IgD-negative memory B cell (primary cell): ENCODE results near the gene CDH12. TPM values are rescaled to one million over a fixed set of nuclear protein-coding genes. Genes with fewer than 3 reads are reported as not detected.
"Not testable (repeated sequence)": the region's sequence is repeated elsewhere in the genome, so short reads cannot be mapped to it uniquely, and the experiment has no call there.

Experiments used
- H3K27ac Mint-ChIP-seq, 3 donors: one replicate each; pipeline ENCODE4 v1.8.0; 2020 to 2022; ENCODE audit warnings: mild to moderate bottlenecking in 3 of 3, mixed read lengths in 3 of 3, moderate library complexity in 1 of 3
- H3K27me3 Mint-ChIP-seq: one replicate; pipeline ENCODE4 v1.8.0; 2021; ENCODE audit warnings: mixed read lengths
- H3K36me3 Mint-ChIP-seq: one replicate; pipeline ENCODE4 v1.8.0; 2020; ENCODE audit warnings: mild to moderate bottlenecking, mixed read lengths
- H3K4me1 Mint-ChIP-seq, 3 donors: one replicate each; pipeline ENCODE4 v1.8.0; 2020 to 2022; ENCODE audit warnings: mixed read lengths in 3 of 3, mild to moderate bottlenecking in 1 of 3
- H3K4me3 Mint-ChIP-seq, 4 donors: one replicate each; pipeline ENCODE4 v1.8.0; 2020 to 2022; ENCODE audit warnings: mild to moderate bottlenecking in 4 of 4, mixed read lengths in 4 of 4, moderate library complexity in 3 of 4
- H3K9me3 Mint-ChIP-seq, 3 donors: one replicate each; pipeline ENCODE4 v1.8.0; 2020 to 2021; ENCODE audit warnings: mixed read lengths in 3 of 3, mild to moderate bottlenecking in 1 of 3
- polyA plus RNA-seq: library from polyadenylated mRNA; unstranded; fragments of 300-500 nt; fragmentation: Illumina TruSeq; gene quantifications from one replicate; pipeline ENCODE4 v1.2.3, GENCODE V29; 2021

The CDH12 gene
- polyA plus RNA-seq, 1 donor from 2014 or later = not detected

DNA sequence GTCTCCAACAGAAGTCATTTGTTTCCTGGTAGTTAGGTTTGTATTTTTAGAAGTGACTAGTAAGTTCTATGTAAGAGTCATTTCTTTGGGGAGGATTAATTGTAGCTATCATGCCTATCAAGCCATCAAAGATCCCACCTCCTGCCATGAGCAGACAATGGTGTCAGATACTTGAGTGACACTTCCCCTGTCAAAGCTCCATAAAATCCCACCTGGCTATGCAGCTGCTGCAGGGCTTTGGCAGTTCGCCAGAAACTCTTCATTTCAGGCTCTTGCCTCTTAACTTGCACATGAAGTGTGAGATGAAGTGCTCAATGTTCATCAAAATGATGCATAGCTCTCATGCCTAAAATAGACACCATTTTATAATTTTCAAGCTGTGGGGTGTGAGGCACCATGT is 312.1 kb downstream of the CDH12 start:
- Mint-ChIP-seq H3K4me1 (no peaks in the 10 kb centered on the region), H3K36me3 (no peaks in the 10 kb centered on the region), H3K4me3 (no peak overlapping the region), H3K27me3 (no peaks in the 10 kb centered on the region), H3K9me3 (peaks cover 0 to 3% (median 0%) of the 10 kb centered on the region in 3 donors), H3K27ac (no peak overlapping the region)

DNA sequence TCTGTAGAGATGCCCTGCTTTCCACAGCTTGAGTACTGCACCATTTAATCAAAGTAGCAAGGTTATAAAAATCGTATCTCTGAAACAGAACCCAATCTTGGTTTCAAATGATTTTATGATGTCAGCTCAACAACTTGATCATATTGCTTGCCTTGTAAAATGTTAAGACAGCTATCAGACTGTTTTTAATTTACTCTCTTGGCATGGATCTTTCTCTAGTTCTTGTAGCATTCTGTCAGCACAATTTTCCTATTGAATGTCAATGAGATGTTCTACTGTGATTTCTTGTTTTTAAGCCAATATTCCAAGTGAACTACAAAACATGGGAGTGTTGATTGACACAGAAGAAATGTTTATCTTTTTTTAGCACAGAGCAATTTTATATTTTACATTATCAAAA is 313.4 kb downstream of the CDH12 start:
- Mint-ChIP-seq H3K36me3 (no peaks in the 10 kb centered on the region), H3K4me1 (no peaks in the 10 kb centered on the region), H3K4me3 (no peak overlapping the region)

GRCh38 chr5:22531986-22532385 is 321.2 kb downstream of the CDH12 start:
- H3K9me3 Mint-ChIP-seq = peaks cover 0 to 1% (median 0%) of the 10 kb centered on the region in 3 donors
- no peak overlapping the region for H3K27ac Mint-ChIP-seq
- H3K4me1 Mint-ChIP-seq = no peaks in the 10 kb centered on the region
- no peaks in the 10 kb centered on the region for H3K36me3 Mint-ChIP-seq
- no peaks in the 10 kb centered on the region for H3K27me3 Mint-ChIP-seq
- no peak overlapping the region for H3K4me3 Mint-ChIP-seq

More for the DNA sequence above, 313.4 kb downstream of the CDH12 start:
- Mint-ChIP-seq H3K9me3 (peaks cover 0 to 3% (median 0%) of the 10 kb centered on the region in 3 donors), H3K27ac (no peak overlapping the region), H3K27me3 (no peaks in the 10 kb centered on the region)

DNA sequence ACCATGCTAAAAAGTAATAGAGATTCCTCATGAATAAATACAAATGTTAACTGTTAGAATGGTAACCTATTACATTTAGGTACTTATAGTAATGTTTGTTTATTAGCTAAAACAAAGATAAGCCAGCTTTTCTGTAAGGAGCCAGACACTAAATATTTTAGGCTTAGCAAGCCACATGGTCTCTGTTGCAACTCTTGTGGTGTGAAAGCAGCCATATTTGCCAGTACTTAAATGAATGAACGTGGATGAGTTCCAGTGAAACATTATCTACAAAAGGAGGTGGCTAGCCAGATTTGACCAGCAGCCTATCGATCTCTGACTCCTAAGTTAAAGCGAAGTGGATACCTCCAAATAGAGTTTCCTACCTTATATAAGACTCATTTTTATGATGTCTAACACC is 331.6 kb downstream of the CDH12 start:
- H3K9me3 Mint-ChIP-seq = peaks cover 3 to 18% (median 3%) of the 10 kb centered on the region in 3 donors
- H3K27me3 Mint-ChIP-seq = no peaks in the 10 kb centered on the region
- H3K36me3 Mint-ChIP-seq = no peaks in the 10 kb centered on the region
- no peaks in the 10 kb centered on the region for H3K4me1 Mint-ChIP-seq
- H3K27ac Mint-ChIP-seq = no peak overlapping the region
- H3K4me3 Mint-ChIP-seq = no peak overlapping the region

DNA sequence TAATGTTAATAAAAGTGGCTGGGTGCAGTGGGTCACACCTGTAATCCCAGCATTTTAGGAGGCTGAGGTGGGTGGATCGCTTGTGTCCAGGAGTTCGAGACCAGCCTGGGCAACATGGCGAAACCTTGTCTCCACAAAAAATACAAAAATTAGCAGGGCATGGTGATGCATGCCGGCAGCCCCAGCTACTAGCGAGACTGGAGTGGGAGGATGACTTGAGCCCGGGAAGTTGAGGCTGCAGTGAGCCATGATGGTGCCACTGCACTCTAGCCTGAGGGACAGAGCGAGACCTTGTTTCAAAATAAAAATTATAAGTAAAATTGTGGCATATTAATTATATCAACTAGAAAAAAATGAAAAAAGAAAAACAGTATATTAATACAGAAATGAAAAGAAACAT is 336.6 kb downstream of the CDH12 start:
- H3K27ac Mint-ChIP-seq, H3K27me3 Mint-ChIP-seq, H3K4me1 Mint-ChIP-seq, H3K36me3 Mint-ChIP-seq, H3K4me3 Mint-ChIP-seq, H3K9me3 Mint-ChIP-seq: not testable (repeated sequence)

- no peaks in the 10 kb centered on the region for H3K27me3 Mint-ChIP-seq
- H3K27ac Mint-ChIP-seq = no peak overlapping the region
- H3K36me3 Mint-ChIP-seq = no peaks in the 10 kb centered on the region
- no peaks in the 10 kb centered on the region for H3K4me1 Mint-ChIP-seq
- H3K4me3 Mint-ChIP-seq = no peak overlapping the region
- H3K9me3 Mint-ChIP-seq = peaks cover 0 to 6% (median 3%) of the 10 kb centered on the region in 3 donors
Observed at GRCh38 chr5:22514231-22514630, 338.9 kb downstream of the CDH12 start.

DNA sequence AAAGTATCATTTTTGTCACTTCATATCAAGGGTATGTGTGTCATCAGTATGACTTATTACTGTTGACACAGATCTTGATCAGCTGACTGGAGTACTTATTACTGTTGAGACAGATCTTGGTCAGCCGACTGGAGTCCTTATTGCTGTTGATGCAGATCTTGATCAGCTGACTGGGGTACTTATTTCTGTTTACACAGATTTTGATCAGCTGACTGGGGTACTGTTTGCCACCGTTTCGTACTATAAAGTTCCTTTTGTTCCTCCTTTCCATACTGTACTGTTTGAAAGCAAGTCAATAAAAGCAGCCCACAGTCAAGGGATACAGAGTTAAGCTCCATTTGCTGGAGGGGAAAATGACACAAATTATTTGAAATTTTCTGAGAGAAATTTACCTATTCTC is 347.3 kb downstream of the CDH12 start:
- H3K36me3 Mint-ChIP-seq = no peaks in the 10 kb centered on the region
- H3K27me3 Mint-ChIP-seq = no peaks in the 10 kb centered on the region
- H3K9me3 Mint-ChIP-seq = peaks cover 0 to 10% (median 4%) of the 10 kb centered on the region in 3 donors
- H3K27ac Mint-ChIP-seq = no peak overlapping the region
- no peak overlapping the region for H3K4me3 Mint-ChIP-seq
- no peaks in the 10 kb centered on the region for H3K4me1 Mint-ChIP-seq

DNA sequence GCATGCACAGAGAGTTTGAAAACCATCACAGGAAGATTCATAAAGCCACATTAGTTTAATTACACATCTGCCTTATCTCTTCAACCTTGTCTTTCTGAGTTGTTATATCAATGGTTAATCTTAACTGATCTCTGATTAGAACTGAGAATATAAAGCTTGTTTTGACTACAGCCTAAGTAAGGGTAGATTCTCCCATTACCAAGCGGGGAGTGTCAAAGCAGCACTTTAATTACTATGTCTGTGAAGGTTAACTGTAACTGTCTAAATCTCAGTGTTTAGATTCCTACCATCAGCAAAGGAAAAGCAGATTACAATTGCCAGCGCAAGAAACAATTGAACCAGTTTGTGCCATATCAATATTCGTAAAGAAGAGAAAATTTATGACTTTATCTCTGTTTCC is 348.7 kb downstream of the CDH12 start:
- Mint-ChIP-seq H3K9me3 (peaks cover 0 to 10% (median 4%) of the 10 kb centered on the region in 3 donors), H3K27me3 (no peaks in the 10 kb centered on the region), H3K4me3 (no peak overlapping the region), H3K36me3 (no peaks in the 10 kb centered on the region), H3K27ac (no peak overlapping the region), H3K4me1 (no peaks in the 10 kb centered on the region)

GRCh38 chr5:22500556-22500955 is 352.6 kb downstream of the CDH12 start:
- Mint-ChIP-seq H3K36me3 (no peaks in the 10 kb centered on the region), H3K4me3 (no peak overlapping the region), H3K27me3 (no peaks in the 10 kb centered on the region), H3K9me3 (peaks cover 0 to 15% (median 6%) of the 10 kb centered on the region in 3 donors), H3K27ac (no peak overlapping the region), H3K4me1 (peaks cover 0 to 1% (median 0%) of the 10 kb centered on the region in 3 donors)

- Mint-ChIP-seq H3K4me3 (no peak overlapping the region), H3K36me3 (no peaks in the 10 kb centered on the region), H3K4me1 (peaks cover 0 to 1% (median 0%) of the 10 kb centered on the region in 3 donors), H3K27me3 (no peaks in the 10 kb centered on the region), H3K27ac (no peak overlapping the region), H3K9me3 (peaks cover 1 to 8% (median 7%) of the 10 kb centered on the region in 3 donors)
Observed at GRCh38 chr5:22496666-22497065, 356.5 kb downstream of the CDH12 start.

GRCh38 chr5:22495016-22495720 is 358.0 kb downstream of the CDH12 start:
- no peak overlapping the region for H3K27ac Mint-ChIP-seq

GRCh38 chr5:22488427-22488826 is 364.7 kb downstream of the CDH12 start:
- Mint-ChIP-seq H3K4me3 (no peak overlapping the region), H3K4me1 (no peaks in the 10 kb centered on the region), H3K36me3 (no peaks in the 10 kb centered on the region), H3K27me3 (no peaks in the 10 kb centered on the region), H3K9me3 (peaks cover under 1 to 6% (median 2%) of the 10 kb centered on the region in 3 donors), H3K27ac (no peak overlapping the region)

More at GRCh38 chr5:22495016-22495720, 358.0 kb downstream of the CDH12 start:
- no peaks in the 10 kb centered on the region for H3K36me3 Mint-ChIP-seq
- no peak overlapping the region for H3K4me3 Mint-ChIP-seq
- peaks cover 2 to 15% (median 7%) of the 10 kb centered on the region in 3 donors for H3K9me3 Mint-ChIP-seq
- no peaks in the 10 kb centered on the region for H3K27me3 Mint-ChIP-seq
- H3K4me1 Mint-ChIP-seq = peaks cover 0 to 1% (median 0%) of the 10 kb centered on the region in 3 donors

DNA sequence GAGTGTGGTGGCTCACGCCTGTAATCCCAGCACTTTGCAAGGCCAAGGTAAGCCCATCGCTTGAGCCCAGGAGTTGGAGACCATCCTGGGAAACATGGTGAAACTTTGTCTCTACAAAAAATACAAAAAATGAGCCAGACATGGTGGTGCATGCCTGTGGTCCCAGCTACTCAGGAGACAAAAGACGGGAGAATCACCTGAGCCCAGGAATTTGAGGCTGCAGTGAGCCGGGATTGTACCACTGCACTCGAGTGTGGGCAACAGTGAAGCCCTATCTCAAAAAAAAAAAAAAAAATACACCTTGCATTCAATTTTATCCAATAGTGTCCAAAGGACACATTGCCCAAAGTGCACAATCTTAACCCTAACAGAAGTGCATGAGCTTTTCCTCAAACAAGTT is 372.8 kb downstream of the CDH12 start:
- H3K4me3 Mint-ChIP-seq = no peak overlapping the region
- no peaks in the 10 kb centered on the region for H3K4me1 Mint-ChIP-seq
- H3K36me3 Mint-ChIP-seq = no peaks in the 10 kb centered on the region
- H3K27ac Mint-ChIP-seq = no peak overlapping the region
- H3K9me3 Mint-ChIP-seq = peaks cover 0 to 4% (median 0%) of the 10 kb centered on the region in 3 donors
- no peaks in the 10 kb centered on the region for H3K27me3 Mint-ChIP-seq

DNA sequence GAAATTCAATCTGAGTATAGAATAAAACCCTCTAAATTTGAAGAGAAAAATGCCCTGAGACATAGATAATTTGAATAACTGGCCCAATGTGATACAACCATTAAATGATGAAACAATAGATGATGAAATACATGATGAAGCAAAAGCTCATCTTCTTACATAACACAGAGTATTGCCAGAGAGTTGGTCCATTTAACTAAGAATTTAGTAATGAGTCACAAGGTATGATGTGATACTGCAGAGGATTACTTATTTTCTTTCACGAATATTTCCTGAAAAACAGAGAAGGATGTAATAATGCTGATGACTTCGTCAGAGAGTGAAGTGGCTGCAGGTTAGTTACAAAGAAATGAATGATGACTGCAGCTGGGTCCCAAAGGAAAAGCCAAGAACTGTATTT is 379.3 kb downstream of the CDH12 start:
- no peaks in the 10 kb centered on the region for H3K27me3 Mint-ChIP-seq
- no peaks in the 10 kb centered on the region for H3K36me3 Mint-ChIP-seq
- H3K9me3 Mint-ChIP-seq = peaks cover 2 to 4% (median 4%) of the 10 kb centered on the region in 3 donors
- H3K4me3 Mint-ChIP-seq = no peak overlapping the region
- no peak overlapping the region for H3K27ac Mint-ChIP-seq
- H3K4me1 Mint-ChIP-seq = no peaks in the 10 kb centered on the region

- H3K27me3 Mint-ChIP-seq = no peaks in the 10 kb centered on the region
- peaks cover 0 to 10% (median 4%) of the 10 kb centered on the region in 3 donors for H3K9me3 Mint-ChIP-seq
- no peaks in the 10 kb centered on the region for H3K4me1 Mint-ChIP-seq
- no peak overlapping the region for H3K4me3 Mint-ChIP-seq
- H3K36me3 Mint-ChIP-seq = no peaks in the 10 kb centered on the region
- H3K27ac Mint-ChIP-seq = no peak overlapping the region
Observed at GRCh38 chr5:22471154-22471553, 382.0 kb downstream of the CDH12 start.

- H3K27me3 Mint-ChIP-seq = no peaks in the 10 kb centered on the region
- no peak overlapping the region for H3K4me3 Mint-ChIP-seq
- no peaks in the 10 kb centered on the region for H3K36me3 Mint-ChIP-seq
- no peak overlapping the region for H3K27ac Mint-ChIP-seq
- H3K4me1 Mint-ChIP-seq = no peaks in the 10 kb centered on the region
- peaks cover 0 to 16% (median 4%) of the 10 kb centered on the region in 3 donors for H3K9me3 Mint-ChIP-seq
Observed at GRCh38 chr5:22470408-22470807, 382.7 kb downstream of the CDH12 start.
